Heart right ventricle (tissue), 16 donors: ENCODE results near the gene CCDC71. TPM values are rescaled to one million over a fixed set of nuclear protein-coding genes. Genes with fewer than 3 reads are reported as not detected.
A peak's percentile ranks its signal among the peaks of the same experiment; 100 is the strongest.

ENCODE experiments used
- ATAC-seq, 8 donors: fragments of 200-7000 bp; cut with Tn5 transposase; one replicate each; pipeline ENCODE4 v1.9.1; 2020; ENCODE audit warnings: mild to moderate bottlenecking in 8 of 8, moderate library complexity in 8 of 8, moderate number of reproducible peaks in 1 of 8
- DNase-seq, 2 donors: peaks; one replicate each; pipeline ENCODE4 v3.0.0-alpha.2; 2020
- H3K27ac ChIP-seq, 10 donors: fragments of 200-600 bp; sonication (generic) in 2 of 10; one replicate each; pipeline versions ENCODE4 v1.5.0 to v1.8.0; 2020 to 2022; ENCODE audit warnings: mild to moderate bottlenecking in 3 of 10
- H3K27me3 ChIP-seq, 7 donors: fragments of 200-600 bp; one replicate each; pipeline ENCODE4 v1.8.0; 2021 to 2022; ENCODE audit warnings: mild to moderate bottlenecking in 2 of 7
- H3K36me3 ChIP-seq, 9 donors: fragments of 200-600 bp; sonication (generic) in 1 of 9; one replicate each; pipeline versions ENCODE4 v1.5.0 to v1.8.0; 2020 to 2022; ENCODE audit warnings: mild to moderate bottlenecking in 2 of 9
- H3K4me1 ChIP-seq, 9 donors: fragments of 200-600 bp; sonication (generic) in 1 of 9; one replicate each; pipeline versions ENCODE4 v1.5.0 to v1.8.0; 2020 to 2022; ENCODE audit warnings: mild to moderate bottlenecking in 4 of 9
- H3K4me3 ChIP-seq, 10 donors: fragments of 200-600 bp; sonication (generic) in 2 of 10; one replicate each; pipeline versions ENCODE4 v1.5.0 to v1.8.0; 2020 to 2022; ENCODE audit warnings: mild to moderate bottlenecking in 7 of 10, moderate library complexity in 2 of 10
- H3K9me3 ChIP-seq, 11 donors: fragments of 200-600 bp in 10 of 11; sonication (generic) in 2 of 11; one replicate each; pipeline versions ENCODE4 v1.5.0 to v1.8.0; 2013 to 2022; ENCODE audit warnings: mild to moderate bottlenecking in 2 of 11, control low read depth in 1 of 11, moderate library complexity in 1 of 11
- WGBS, 2 donors: extraction: QIAGEN DNeasy Blood & Tissue Kit; methylation state at CpG; one replicate each; pipeline ENCODE4 v1.1.7; 2013; ENCODE audit warnings: inconsistent platforms in 1 of 2; 5-methylcytosine and 5-hydroxymethylcytosine counted together
- intact Hi-C, 10 donors: fragments of 100-400 bp; cut with DNase I; formaldehyde crosslinking; loops; one replicate each; pipeline versions ENCODE4 v1.11.1 to v1.14.2; 2022
- polyA plus RNA-seq, 2 donors: library from polyadenylated mRNA; stranded (reverse); fragments of 200-250 nt; gene quantifications; one replicate each; pipeline ENCODE4 v1.2.3, GENCODE V29; 2013
- total RNA-seq, 10 donors: library from RNA; stranded (reverse); fragmentation: NEBNext Ultra II Directional in 3 of 10; extraction: Animal tissue kit (Norgen Biotek cat#: 25700) in 3 of 10; gene quantifications; one replicate each; pipeline versions ENCODE4 v1.2.1 to v1.2.4, GENCODE V29; 2021 to 2023
- TF ChIP-seq, protein P1 (sequence below), 9 donors: fragments of 200-600 bp; sonication (generic) in 2 of 9; IDR thresholded peaks; one replicate each; pipeline versions ENCODE4 v1.5.0 to v1.8.0; 2021 to 2022; ENCODE audit warnings: antibody characterized with exemption in 9 of 9, mild to moderate bottlenecking in 5 of 9, moderate library complexity in 1 of 9
- donor health status: Arrhythmogenic right ventricular cardiomyopathy.
- donor health status: ischemic (EF 13 %, LVEDD 7.1; RV severe dilation, severe dysfunction).
- donor health status: healthy with polysubstance abuse.
- donor health status: DM: no; HTN: yes; CAD: no.
- donor health status: DM: no; HTN: no; CAD: no.
- donor health status: ischemic (EF 25% LVEDD 6.9; RV normal size, moderate dysfunction).
- donor health status: ischemic (EF 25% LVEDD 5.7; RV mildly dilated, moderate dysfunction).
- donor health status: healthy.
- donor health status: DM: yes; HTN: yes; CAD: no.
- donor health status: Ischemic cardiomyopathy.
- donor health status: ischemic (EF 35%, LVEDD 5.7; RV mildly dilated, moderate dysfunction).
- donor health status: nonischemic (EF 11% LVEDD 7.7; RV severe dilation, severe dysfunction).
- donor health status: DM: yes; HTN: yes; CAD: no.
- donor health status: PGD.
- donor health status: ischemic (EF 29% LVEDD 5.4; RV normal size, mild dysfunction).
- donor health status: nonischemic (EF 23%, LVEDD 6.1; RV moderate dilation, normal function).

The CCDC71 gene
- total and polyA plus RNA-seq, 12 donors = 7.2 to 16.9 (median 12.3) TPM

DNA sequence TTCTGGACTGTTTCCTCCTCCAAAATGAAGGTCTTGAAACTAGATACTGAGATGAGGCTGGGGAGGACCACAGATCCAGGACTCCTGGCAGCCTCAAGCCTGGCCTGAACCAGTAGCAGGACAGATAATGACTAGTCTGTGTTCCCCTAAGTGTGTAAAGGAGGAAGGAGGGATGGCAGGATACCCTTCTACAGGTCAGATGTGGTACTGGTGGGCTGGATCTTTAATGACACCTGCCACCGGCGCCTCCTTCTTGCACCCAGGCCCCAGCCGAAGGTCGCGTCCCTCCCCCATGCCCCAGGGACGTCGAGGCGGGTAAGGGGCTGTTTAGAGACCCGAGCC lies 46.1 kb downstream of the CCDC71 start:
- peaks cover 13 to 29% (median 22%) of the 10 kb centered on the region in 9 donors for H3K4me1 ChIP-seq
- DNase-seq = no peak
- no peaks in the 10 kb centered on the region for H3K9me3 ChIP-seq
- peak overlapping the region; percentile 74 to 100 (median 92) for H3K4me3 ChIP-seq
- ATAC-seq = peak in 3 of 8 donors; percentile 0 to 4 (median 1)
- 0 to 1% methylated on average over 9 of the region's 9 CpGs for WGBS, 2 donors
- no peaks in the 10 kb centered on the region for H3K27me3 ChIP-seq
- H3K36me3 ChIP-seq = peaks cover 4 to 84% (median 75%) of the 10 kb centered on the region in 9 donors
- intact Hi-C loops = no loop called here
- TF ChIP-seq, protein P1, sequence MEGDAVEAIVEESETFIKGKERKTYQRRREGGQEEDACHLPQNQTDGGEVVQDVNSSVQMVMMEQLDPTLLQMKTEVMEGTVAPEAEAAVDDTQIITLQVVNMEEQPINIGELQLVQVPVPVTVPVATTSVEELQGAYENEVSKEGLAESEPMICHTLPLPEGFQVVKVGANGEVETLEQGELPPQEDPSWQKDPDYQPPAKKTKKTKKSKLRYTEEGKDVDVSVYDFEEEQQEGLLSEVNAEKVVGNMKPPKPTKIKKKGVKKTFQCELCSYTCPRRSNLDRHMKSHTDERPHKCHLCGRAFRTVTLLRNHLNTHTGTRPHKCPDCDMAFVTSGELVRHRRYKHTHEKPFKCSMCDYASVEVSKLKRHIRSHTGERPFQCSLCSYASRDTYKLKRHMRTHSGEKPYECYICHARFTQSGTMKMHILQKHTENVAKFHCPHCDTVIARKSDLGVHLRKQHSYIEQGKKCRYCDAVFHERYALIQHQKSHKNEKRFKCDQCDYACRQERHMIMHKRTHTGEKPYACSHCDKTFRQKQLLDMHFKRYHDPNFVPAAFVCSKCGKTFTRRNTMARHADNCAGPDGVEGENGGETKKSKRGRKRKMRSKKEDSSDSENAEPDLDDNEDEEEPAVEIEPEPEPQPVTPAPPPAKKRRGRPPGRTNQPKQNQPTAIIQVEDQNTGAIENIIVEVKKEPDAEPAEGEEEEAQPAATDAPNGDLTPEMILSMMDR (IDR thresholded peaks at IDR 0.05) = no peak
- H3K27ac ChIP-seq = peak overlapping the region; percentile 90 to 100 (median 98)

DNA sequence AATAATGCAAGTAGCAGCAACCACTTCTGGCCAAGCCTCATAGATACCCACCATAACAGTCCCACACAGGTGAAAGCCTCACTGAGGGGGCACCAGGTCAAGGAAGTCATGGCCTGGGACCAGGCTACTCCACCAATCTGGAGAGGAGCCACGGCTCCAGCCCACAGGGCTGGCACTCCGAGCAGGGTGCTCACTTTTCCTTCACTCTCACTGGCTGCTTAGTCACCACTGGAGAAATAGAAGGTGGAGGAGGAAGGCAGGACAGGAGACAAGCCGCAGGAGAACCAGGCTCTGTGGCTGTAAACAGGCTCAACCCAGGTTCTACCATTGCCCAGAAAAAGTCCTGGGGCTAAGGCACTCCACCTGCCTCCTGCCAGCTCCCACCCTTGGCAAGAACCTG lies 46.7 kb downstream of the CCDC71 start:
- Histone ChIP-seq H3K4me3 (peak overlapping the region in 9 of 10 donors; percentile 74 to 100 (median 94)), H3K27ac (peak overlapping the region; percentile 90 to 100 (median 98)), H3K36me3 (peaks cover 4 to 84% (median 75%) of the 10 kb centered on the region in 9 donors), H3K9me3 (no peaks in the 10 kb centered on the region), H3K4me1 (peaks cover 13 to 29% (median 22%) of the 10 kb centered on the region in 9 donors), H3K27me3 (no peaks in the 10 kb centered on the region)
- intact Hi-C loops = no loop called here
- ATAC-seq = peak in 1 of 8 donors; percentile 3
- TF ChIP-seq, protein P1 (IDR thresholded peaks at IDR 0.05) = no peak
- no peak for DNase-seq
- 46 to 50% methylated on average over 3 of the region's 3 CpGs for WGBS, 2 donors

DNA sequence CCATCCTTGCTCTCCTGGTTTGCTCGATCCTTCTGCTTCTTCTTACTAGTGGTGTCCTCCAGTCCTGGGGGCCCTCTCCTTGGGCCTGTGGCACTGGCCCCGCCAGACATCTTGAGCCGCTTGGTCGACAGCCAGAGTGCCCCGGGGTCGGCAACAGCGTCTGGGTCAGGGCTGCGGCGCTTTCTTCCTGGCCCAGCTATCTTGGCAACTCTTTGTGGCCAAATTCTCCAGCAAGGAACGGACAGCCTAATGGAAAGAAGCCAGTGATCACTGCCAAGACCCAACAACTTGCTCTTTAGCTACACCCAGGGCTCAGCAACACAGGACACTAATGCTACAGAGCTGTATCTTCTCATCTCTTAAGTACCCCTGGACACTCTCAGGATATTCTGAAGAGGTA lies 47.1 kb downstream of the CCDC71 start:
- ATAC-seq = peak in 1 of 8 donors; percentile 8
- H3K9me3 ChIP-seq = no peaks in the 10 kb centered on the region
- no peak for DNase-seq
- WGBS, 2 donors = 46% methylated on average over 10 of the region's 10 CpGs
- TF ChIP-seq, protein P1 (IDR thresholded peaks at IDR 0.05) = no peak
- H3K4me3 ChIP-seq = peak overlapping the region in 7 of 10 donors; percentile 74 to 99 (median 94)
- peaks cover 4 to 84% (median 75%) of the 10 kb centered on the region in 9 donors for H3K36me3 ChIP-seq
- no peaks in the 10 kb centered on the region for H3K27me3 ChIP-seq
- peak overlapping the region in 9 of 10 donors; percentile 90 to 100 (median 98) for H3K27ac ChIP-seq
- peaks cover 13 to 29% (median 22%) of the 10 kb centered on the region in 9 donors for H3K4me1 ChIP-seq
- intact Hi-C loops = no loop called here

Other genes starting within 250 kb of the CCDC71 start
- gene ARIH2, start 247.5 kb downstream of the CCDC71 start, total RNA-seq = 100 to 1,000 TPM in 9 of 10 donors, 10 to 100 TPM in 1; 84.0 to 177 (median 147) TPM
- 100 to 1,000 TPM in 1 of 2 donors, 10 to 100 TPM in 1; 41.9 to 104 TPM for gene ARIH2, start 247.5 kb downstream of the CCDC71 start, polyA plus RNA-seq
- gene P4HTM, start 176.1 kb downstream of the CCDC71 start, total RNA-seq = 10 to 100 TPM; 23.8 to 41.7 (median 30.8) TPM
- 10 to 100 TPM; 25.8 to 30.9 TPM for gene P4HTM, start 176.1 kb downstream of the CCDC71 start, polyA plus RNA-seq
- gene WDR6, start 158.9 kb downstream of the CCDC71 start, total RNA-seq = 10 to 100 TPM; 70.4 to 98.8 (median 76.5) TPM
- gene WDR6, start 158.9 kb downstream of the CCDC71 start, polyA plus RNA-seq = 100 to 1,000 TPM in 1 of 2 donors, 10 to 100 TPM in 1; 77.5 to 126 TPM
- 10 to 100 TPM in 8 of 10 donors, 1 to 10 TPM in 2; 7.6 to 17.8 (median 13.9) TPM for gene DALRD3, start 147.8 kb downstream of the CCDC71 start, total RNA-seq
- 10 to 100 TPM; 15.2 to 16.1 TPM for gene DALRD3, start 147.8 kb downstream of the CCDC71 start, polyA plus RNA-seq
- gene NDUFAF3, start 144.2 kb downstream of the CCDC71 start, total RNA-seq = 100 to 1,000 TPM; 154 to 186 (median 167) TPM
- gene NDUFAF3, start 144.2 kb downstream of the CCDC71 start, polyA plus RNA-seq = 100 to 1,000 TPM; 184 to 280 TPM
- gene IMPDH2, start 136.9 kb downstream of the CCDC71 start, total RNA-seq = 10 to 100 TPM; 40.7 to 70.3 (median 58.4) TPM
- 100 to 1,000 TPM in 1 of 2 donors, 10 to 100 TPM in 1; 84.0 to 105 TPM for gene IMPDH2, start 136.9 kb downstream of the CCDC71 start, polyA plus RNA-seq
- 10 to 100 TPM; 54.5 to 72.5 (median 58.7) TPM for gene QRICH1, start 72.3 kb downstream of the CCDC71 start, total RNA-seq
- gene QRICH1, start 72.3 kb downstream of the CCDC71 start, polyA plus RNA-seq = 10 to 100 TPM; 21.1 to 34.2 TPM
- gene QARS1, start 61.6 kb downstream of the CCDC71 start, total RNA-seq = 100 to 1,000 TPM; 173 to 265 (median 206) TPM
- 100 to 1,000 TPM; 120 to 369 TPM for gene QARS1, start 61.6 kb downstream of the CCDC71 start, polyA plus RNA-seq
- gene USP19, start 45.5 kb downstream of the CCDC71 start, total RNA-seq = 10 to 100 TPM; 47.5 to 78.1 (median 62.5) TPM
- 10 to 100 TPM; 18.1 to 20.2 TPM for gene USP19, start 45.5 kb downstream of the CCDC71 start, polyA plus RNA-seq
- gene LAMB2, start 33.3 kb downstream of the CCDC71 start, total RNA-seq = 100 to 1,000 TPM; 575 to 961 (median 776) TPM
- 1,000 to 10,000 TPM in 1 of 2 donors, 100 to 1,000 TPM in 1; 423 to 1,204 TPM for gene LAMB2, start 33.3 kb downstream of the CCDC71 start, polyA plus RNA-seq
- gene KLHDC8B, start 5.3 kb upstream of the CCDC71 start, total RNA-seq = 100 to 1,000 TPM in 9 of 10 donors, 10 to 100 TPM in 1; 87.9 to 190 (median 118) TPM
- 100 to 1,000 TPM in 1 of 2 donors, 10 to 100 TPM in 1; 56.2 to 121 TPM for gene KLHDC8B, start 5.3 kb upstream of the CCDC71 start, polyA plus RNA-seq
- gene C3orf62, start 110.9 kb upstream of the CCDC71 start, total RNA-seq = 1 to 10 TPM; 2.3 to 4.1 (median 2.8) TPM
- gene C3orf62, start 110.9 kb upstream of the CCDC71 start, polyA plus RNA-seq = 1 to 10 TPM; 2.4 to 9.1 TPM
- gene USP4, start 173.7 kb upstream of the CCDC71 start, total RNA-seq = 10 to 100 TPM; 35.4 to 48.3 (median 43.5) TPM
- 10 to 100 TPM; 19.9 to 52.4 TPM for gene USP4, start 173.7 kb upstream of the CCDC71 start, polyA plus RNA-seq
- gene GPX1, start 192.0 kb upstream of the CCDC71 start, total RNA-seq = 100 to 1,000 TPM in 5 of 10 donors, 10 to 100 TPM in 5; 85.2 to 223 (median 102) TPM
- 100 to 1,000 TPM; 203 to 267 TPM for gene GPX1, start 192.0 kb upstream of the CCDC71 start, polyA plus RNA-seq
- gene RHOA, start 245.6 kb upstream of the CCDC71 start, total RNA-seq = 100 to 1,000 TPM; 226 to 335 (median 250) TPM
- gene RHOA, start 245.6 kb upstream of the CCDC71 start, polyA plus RNA-seq = 100 to 1,000 TPM; 139 to 291 TPM
- 10 to 100 TPM; 13.9 to 22.6 (median 17.6) TPM for gene TCTA, start 246.1 kb upstream of the CCDC71 start, total RNA-seq
- 10 to 100 TPM; 16.5 to 19.0 TPM for gene TCTA, start 246.1 kb upstream of the CCDC71 start, polyA plus RNA-seq